B cell (primary cell): ENCODE results near the gene PRPF19. TPM values are rescaled to one million over a fixed set of nuclear protein-coding genes. Genes with fewer than 3 reads are reported as not detected.

Experiments
- ATAC-seq: fragments of 200-7000 bp; cut with Tn5 transposase; one replicate; pipeline ENCODE4 v1.10.0; 2021; ENCODE audit warnings: low read depth, mild to moderate bottlenecking, moderate number of reproducible peaks, moderate library complexity
- CTCF ChIA-PET: fragments of 350-600 bp; sonication (Branson Sonifier 250); formaldehyde crosslinking; loops from one replicate; lab custom pipeline; 2021; ENCODE audit warnings: antibody characterized with exemption, inconsistent platforms; lab: Charles Lee
- POLR2A ChIA-PET: fragments of 350-600 bp; sonication (Branson Sonifier 250); formaldehyde crosslinking; loops from one replicate; lab custom pipeline; 2021; ENCODE audit warnings: antibody characterized with exemption; lab: Charles Lee
- DNase-seq: peaks from one replicate; pipeline ENCODE4 v3.0.0; 2013
- H2AFZ ChIP-seq: 2 replicates; pipeline ENCODE4 v1.6.1; 2012; ENCODE audit warnings: mild to moderate bottlenecking, low read depth, low read length; ENCODE audit not compliant: insufficient read depth, poor library complexity, severe bottlenecking
- H3K27ac ChIP-seq, 2 donors: 1 replicate in 1 of 2; 2 replicates in 1 of 2; pipeline ENCODE4 v1.5.1; 2012 to 2013; ENCODE audit warnings: low read length in 2 of 2, mild to moderate bottlenecking in 2 of 2, moderate library complexity in 1 of 2
- H3K27me3 ChIP-seq, 4 experiments: fragments of 200-600 bp in 1 of 4; sonication (generic) in 1 of 4; replicated peaks in 1 of 4; 1 replicate in 2 of 4; 2 replicates in 2 of 4; pipeline versions ENCODE4 v1.6.1 to v1.7.0; 2013 to 2016; ENCODE audit warnings: low read length in 3 of 4, mild to moderate bottlenecking in 2 of 4, mixed read lengths in 1 of 4, moderate library complexity in 1 of 4; ENCODE audit not compliant: insufficient read depth in 4 of 4, control insufficient read depth in 3 of 4; ENCODE audit errors: control extremely low read depth in 1 of 4
- H3K36me3 ChIP-seq, 2 experiments: replicated peaks in 1 of 2; 1 replicate in 1 of 2; 2 replicates in 1 of 2; pipeline versions ENCODE4 v1.6.1 to v1.7.1; 2013; ENCODE audit warnings: low read length in 1 of 2; ENCODE audit not compliant: insufficient read depth in 2 of 2, control insufficient read depth in 1 of 2; ENCODE audit errors: control extremely low read depth in 1 of 2, extremely low read depth in 1 of 2
- H3K4me1 ChIP-seq, 2 donors: fragments of 200-600 bp in 1 of 2; sonication (generic) in 1 of 2; 1 replicate in 1 of 2; 2 replicates in 1 of 2; pipeline versions ENCODE4 v1.5.1 to v1.6.1; 2013 to 2017; ENCODE audit warnings: low read length in 2 of 2; ENCODE audit not compliant: control insufficient read depth in 2 of 2, insufficient read depth in 2 of 2
- H3K4me2 ChIP-seq: replicated peaks from 2 replicates; pipeline ENCODE3; 2012; ENCODE audit warnings: mild to moderate bottlenecking, low read depth, low read length; ENCODE audit not compliant: poor library complexity, severe bottlenecking
- H3K4me3 ChIP-seq, 5 experiments: fragments of 200-600 bp in 1 of 5; sonication (generic) in 1 of 5; 1 replicate in 3 of 5; 2 replicates in 2 of 5; pipeline versions ENCODE4 v1.5.1 to v1.7.0; 2011 to 2016; ENCODE audit warnings: low read length in 4 of 5, mild to moderate bottlenecking in 4 of 5, low read depth in 2 of 5, control low read depth in 1 of 5, moderate library complexity in 1 of 5; ENCODE audit not compliant: insufficient read depth in 1 of 5; ENCODE audit errors: control extremely low read depth in 1 of 5, extremely low read depth in 1 of 5
- H3K79me2 ChIP-seq: fragments of 200-600 bp; sonication (generic); one replicate; pipeline ENCODE4 v1.6.0; 2016; ENCODE audit warnings: low read length; ENCODE audit not compliant: control insufficient read depth, insufficient read depth
- H3K9ac ChIP-seq: fragments of 200-600 bp; sonication (generic); 2 replicates; pipeline ENCODE4 v1.6.1; 2017; ENCODE audit warnings: mild to moderate bottlenecking, low read length, moderate library complexity
- H3K9me3 ChIP-seq, 3 donors: one replicate each; pipeline versions ENCODE4 v1.6.1 to v1.7.1; 2013; ENCODE audit warnings: low read length in 2 of 3; ENCODE audit not compliant: control insufficient read depth in 2 of 3, insufficient read depth in 1 of 3; ENCODE audit errors: control extremely low read depth in 1 of 3
- H4K20me1 ChIP-seq: 2 replicates; pipeline ENCODE4 v1.6.0; 2012; ENCODE audit warnings: mild to moderate bottlenecking, low read length; ENCODE audit not compliant: insufficient read depth, control insufficient read depth, poor library complexity, severe bottlenecking
- H3K27ac Mint-ChIP-seq: one replicate; pipeline ENCODE4 v1.8.0; 2021; ENCODE audit warnings: mixed read lengths
- H3K27me3 Mint-ChIP-seq: one replicate; pipeline ENCODE4 v1.8.0; 2021; ENCODE audit warnings: mixed read lengths
- H3K4me1 Mint-ChIP-seq: one replicate; pipeline ENCODE4 v1.8.0; 2021; ENCODE audit warnings: mixed read lengths
- H3K4me3 Mint-ChIP-seq: one replicate; pipeline ENCODE4 v1.8.0; 2021; ENCODE audit warnings: mixed read lengths
- H3K9me3 Mint-ChIP-seq: one replicate; pipeline ENCODE4 v1.8.0; 2022; ENCODE audit warnings: mixed read lengths; ENCODE audit not compliant: insufficient read depth
- EZH2 ChIP-seq: IDR thresholded peaks from 2 replicates; pipeline ENCODE4 v1.6.1; 2012; ENCODE audit warnings: borderline replicate concordance, low read depth, mild to moderate bottlenecking, moderate library complexity, low read length; ENCODE audit not compliant: insufficient read depth, poor library complexity, severe bottlenecking
- WGBS: methylation state at CpG from one replicate; pipeline ENCODE4 v1.1.5; 2013; ENCODE audit warnings: missing lambda C conversion rate; ENCODE audit not compliant: insufficient coverage; 5-methylcytosine and 5-hydroxymethylcytosine counted together
- intact Hi-C: fragments of 100-400 bp; cut with micrococcal nuclease; formaldehyde crosslinking; loops from one replicate; pipeline ENCODE4 v1.10.0; 2022
- polyA plus RNA-seq: library from polyadenylated mRNA; depleted of rRNA; stranded (reverse); fragments of >200 nt; gene quantifications from 2 replicates; pipeline ENCODE4 v1.2.3, GENCODE V29; 2012
- total RNA-seq, 2 donors: library from RNA; stranded (reverse); fragments of 120-200 nt in 1 of 2; gene quantifications; 1 replicate in 1 of 2; 2 replicates in 1 of 2; pipeline versions ENCODE4 v1.2.3 to v1.2.4, GENCODE V29; 2013 to 2022
- TF ChIP-seq, protein P1 (sequence below): fragments of 200-600 bp; IDR thresholded peaks from one replicate; pipeline ENCODE4 v1.8.0; 2022; ENCODE audit warnings: antibody characterized with exemption, mild to moderate bottlenecking

The PRPF19 gene
- total and polyA plus RNA-seq, 2 donors (not counting 1 experiment from before 2014, with no cell fraction given): 41.8 to 89.9 TPM

DNA sequence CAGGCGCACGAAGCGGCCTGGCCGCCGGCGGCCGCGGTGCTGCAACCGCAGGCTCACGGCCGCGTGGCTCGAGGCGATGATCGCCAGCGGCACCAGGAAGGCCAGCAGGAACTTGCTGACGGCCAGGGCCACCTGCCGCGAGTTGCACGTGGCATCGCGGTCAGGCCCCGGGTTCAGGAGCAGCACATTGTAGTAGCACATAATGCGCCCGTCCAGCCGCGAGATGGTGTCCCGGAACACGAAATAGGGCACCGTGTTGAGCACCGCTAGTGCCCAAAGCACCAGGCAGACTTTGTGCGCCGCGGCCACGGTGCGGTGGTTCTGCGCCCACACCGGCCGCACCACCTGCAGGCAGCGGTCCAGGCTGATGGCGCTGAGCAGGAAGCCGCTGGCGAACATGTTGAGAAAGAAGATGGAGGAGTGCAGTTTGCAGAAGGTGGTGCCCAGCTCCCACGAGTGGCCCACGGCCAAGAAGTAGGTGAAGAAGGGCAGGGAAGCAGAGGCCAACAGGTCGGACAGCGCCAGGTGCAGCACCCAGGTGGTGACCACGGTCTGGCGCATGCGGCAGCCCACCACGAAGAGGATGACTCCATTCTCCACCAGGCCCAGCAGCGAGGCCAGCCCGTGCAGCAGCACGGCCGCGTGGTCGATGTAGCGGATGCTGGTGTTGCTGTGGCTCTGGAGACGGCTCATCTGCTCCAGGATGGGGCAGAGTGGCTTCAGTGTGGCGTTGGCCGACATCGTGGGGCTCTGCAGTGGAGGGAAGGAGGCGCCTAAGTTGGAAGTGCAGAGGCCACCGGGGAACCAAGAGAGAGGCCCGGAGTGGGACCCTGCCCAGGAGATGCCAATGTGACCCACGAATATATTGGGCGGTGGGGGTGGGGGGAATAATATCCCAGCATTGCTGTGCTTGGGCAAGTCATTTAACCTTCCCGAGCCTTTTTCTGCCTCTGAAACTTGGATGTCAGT is 53.1 kb downstream of the PRPF19 start:
- H3K27me3 ChIP-seq: no peaks in the 10 kb centered on the region
- H3K9ac ChIP-seq: no peak overlapping the region
- peaks cover 0 to 37% of the 10 kb centered on the region in 2 experiments for H3K36me3 ChIP-seq
- POLR2A ChIA-PET: no interaction called here
- H3K4me3 ChIP-seq: no peak overlapping the region
- intact Hi-C loops: no loop called here
- TF ChIP-seq EZH2: no peak
- TF ChIP-seq, protein P1, sequence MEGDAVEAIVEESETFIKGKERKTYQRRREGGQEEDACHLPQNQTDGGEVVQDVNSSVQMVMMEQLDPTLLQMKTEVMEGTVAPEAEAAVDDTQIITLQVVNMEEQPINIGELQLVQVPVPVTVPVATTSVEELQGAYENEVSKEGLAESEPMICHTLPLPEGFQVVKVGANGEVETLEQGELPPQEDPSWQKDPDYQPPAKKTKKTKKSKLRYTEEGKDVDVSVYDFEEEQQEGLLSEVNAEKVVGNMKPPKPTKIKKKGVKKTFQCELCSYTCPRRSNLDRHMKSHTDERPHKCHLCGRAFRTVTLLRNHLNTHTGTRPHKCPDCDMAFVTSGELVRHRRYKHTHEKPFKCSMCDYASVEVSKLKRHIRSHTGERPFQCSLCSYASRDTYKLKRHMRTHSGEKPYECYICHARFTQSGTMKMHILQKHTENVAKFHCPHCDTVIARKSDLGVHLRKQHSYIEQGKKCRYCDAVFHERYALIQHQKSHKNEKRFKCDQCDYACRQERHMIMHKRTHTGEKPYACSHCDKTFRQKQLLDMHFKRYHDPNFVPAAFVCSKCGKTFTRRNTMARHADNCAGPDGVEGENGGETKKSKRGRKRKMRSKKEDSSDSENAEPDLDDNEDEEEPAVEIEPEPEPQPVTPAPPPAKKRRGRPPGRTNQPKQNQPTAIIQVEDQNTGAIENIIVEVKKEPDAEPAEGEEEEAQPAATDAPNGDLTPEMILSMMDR: no peak
- Mint-ChIP-seq H3K9me3 (no peaks in the 10 kb centered on the region), H3K4me1 (peaks cover 1% of the 10 kb centered on the region), H3K4me3 (no peak overlapping the region), H3K27me3 (no peaks in the 10 kb centered on the region), H3K27ac (no peak overlapping the region)
- no peaks in the 10 kb centered on the region for H4K20me1 ChIP-seq
- no peaks in the 10 kb centered on the region for H3K79me2 ChIP-seq
- H2AFZ ChIP-seq: no peak overlapping the region
- H3K4me1 ChIP-seq: no peaks in the 10 kb centered on the region
- CTCF ChIA-PET: no interaction called here
- DNase-seq: no peak
- no peak overlapping the region for H3K4me2 ChIP-seq
- ATAC-seq: no peak
- no peak overlapping the region for H3K27ac ChIP-seq
- H3K9me3 ChIP-seq: no peaks in the 10 kb centered on the region
- 96% methylated on average over 67 of the region's 68 CpGs for WGBS
